GM19193 (cell line): ENCODE results near the gene TMEM143.

Source experiments
- POLR2A ChIP-seq: IDR thresholded peaks from 4 replicates; pipeline ENCODE4 v1.6.1; 2011; ENCODE audit not compliant: insufficient read depth, insufficient read length; ENCODE audit errors: extremely low read depth

TMEM143 gene

GRCh38 chr19:48297975-48298374 is 65.8 kb downstream of the TMEM143 start:
- no peak for TF ChIP-seq POLR2A

- no peak for TF ChIP-seq POLR2A
These were observed 66.6 kb downstream of the TMEM143 start for GRCh38 chr19:48296963-48297734.

GRCh38 chr19:48295458-48295857 is 68.3 kb downstream of the TMEM143 start:
- TF ChIP-seq POLR2A, result no peak

- no peak for TF ChIP-seq POLR2A
These were observed 70.9 kb downstream of the TMEM143 start for GRCh38 chr19:48292798-48293197.

- TF ChIP-seq POLR2A, result no peak
These were observed 72.8 kb downstream of the TMEM143 start for GRCh38 chr19:48290771-48291488.

GRCh38 chr19:48290401-48290770 is 73.4 kb downstream of the TMEM143 start:
- TF ChIP-seq POLR2A, result no peak

- no peak for TF ChIP-seq POLR2A
These were observed 76.0 kb downstream of the TMEM143 start for GRCh38 chr19:48287748-48288147.

GRCh38 chr19:48284896-48285295 is 78.8 kb downstream of the TMEM143 start:
- no peak for TF ChIP-seq POLR2A

- no peak for TF ChIP-seq POLR2A
These were observed 79.8 kb downstream of the TMEM143 start for GRCh38 chr19:48283908-48284307.
